ENCODE data around the gene OR4A16. TPM values are rescaled to one million over a fixed set of nuclear protein-coding genes. Genes with fewer than 3 reads are reported as not detected.

The OR4A16 gene, protein sequence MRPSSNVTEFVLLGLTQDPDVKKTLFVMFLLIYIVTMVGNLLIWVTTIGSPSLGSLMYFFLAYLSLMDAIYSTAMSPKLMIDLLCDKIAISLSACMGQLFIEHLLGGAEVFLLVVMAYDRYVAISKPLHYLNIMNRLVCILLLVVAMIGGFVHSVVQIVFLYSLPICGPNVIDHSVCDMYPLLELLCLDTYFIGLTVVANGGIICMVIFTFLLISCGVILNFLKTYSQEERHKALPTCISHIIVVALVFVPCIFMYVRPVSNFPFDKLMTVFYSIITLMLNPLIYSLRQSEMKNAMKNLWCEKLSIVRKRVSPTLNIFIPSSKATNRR
- total RNA-seq: not detected
- long read RNA-seq: 0 reads

DNA sequence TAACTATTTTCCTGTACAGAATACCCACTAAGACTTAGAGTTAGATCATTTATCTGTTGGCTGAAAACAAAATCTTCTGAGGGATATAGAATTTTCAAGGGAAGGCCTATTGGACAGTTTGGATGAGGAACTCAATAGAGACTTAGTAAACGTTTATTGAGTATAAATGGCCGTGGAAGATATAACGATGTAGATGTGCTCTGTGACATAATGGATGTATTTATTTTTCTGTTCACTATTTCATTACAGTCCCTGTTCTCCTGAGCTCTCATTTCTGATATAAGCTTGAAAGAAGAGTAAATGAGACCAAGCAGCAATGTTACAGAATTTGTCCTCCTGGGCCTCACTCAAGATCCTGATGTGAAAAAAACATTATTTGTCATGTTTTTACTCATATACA lies at the start of gene OR4A16:
OR4A16 (plus strand) TSS at position 301 of the 400 bp plus-strand sequence; CDS start at position 301, 0 bp downstream.
- ATAC-seq (no peak), DNase-seq (no peak)
- 62% methylated on average over 3 of the region's 3 CpGs for WGBS (ENCODE audit: insufficient coverage, low coverage, low lambda C conversion rate, missing lambda C conversion rate)
- H3K4me1 ChIP-seq: no peaks in the 10 kb centered on the region
- H3K27me3 ChIP-seq: no peaks in the 10 kb centered on the region
- no peak within 1 kb of the TSS for H3K27ac ChIP-seq
- H3K4me3 ChIP-seq: no peak within 1 kb of the TSS
- peaks cover 0 to 4% (median 0%) of the 10 kb centered on the region in 4 donors for H3K9me3 ChIP-seq
- intact Hi-C loops (cut with DNase I): no loop called here
- no peaks in the 10 kb centered on the region for H3K36me3 ChIP-seq
- no peak for TF ChIP-seq POLR2A (IDR thresholded peaks at IDR 0.05)
- TF ChIP-seq, protein P1, sequence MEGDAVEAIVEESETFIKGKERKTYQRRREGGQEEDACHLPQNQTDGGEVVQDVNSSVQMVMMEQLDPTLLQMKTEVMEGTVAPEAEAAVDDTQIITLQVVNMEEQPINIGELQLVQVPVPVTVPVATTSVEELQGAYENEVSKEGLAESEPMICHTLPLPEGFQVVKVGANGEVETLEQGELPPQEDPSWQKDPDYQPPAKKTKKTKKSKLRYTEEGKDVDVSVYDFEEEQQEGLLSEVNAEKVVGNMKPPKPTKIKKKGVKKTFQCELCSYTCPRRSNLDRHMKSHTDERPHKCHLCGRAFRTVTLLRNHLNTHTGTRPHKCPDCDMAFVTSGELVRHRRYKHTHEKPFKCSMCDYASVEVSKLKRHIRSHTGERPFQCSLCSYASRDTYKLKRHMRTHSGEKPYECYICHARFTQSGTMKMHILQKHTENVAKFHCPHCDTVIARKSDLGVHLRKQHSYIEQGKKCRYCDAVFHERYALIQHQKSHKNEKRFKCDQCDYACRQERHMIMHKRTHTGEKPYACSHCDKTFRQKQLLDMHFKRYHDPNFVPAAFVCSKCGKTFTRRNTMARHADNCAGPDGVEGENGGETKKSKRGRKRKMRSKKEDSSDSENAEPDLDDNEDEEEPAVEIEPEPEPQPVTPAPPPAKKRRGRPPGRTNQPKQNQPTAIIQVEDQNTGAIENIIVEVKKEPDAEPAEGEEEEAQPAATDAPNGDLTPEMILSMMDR (IDR thresholded peaks at IDR 0.05): no peak

- Histone ChIP-seq H3K27ac (no peak overlapping the region), H3K4me3 (no peak overlapping the region), H3K4me1 (no peaks in the 10 kb centered on the region), H3K9me3 (no peaks in the 10 kb centered on the region), H3K27me3 (no peaks in the 10 kb centered on the region), H3K36me3 (no peaks in the 10 kb centered on the region)
- whole genome bisulfite sequencing (ENCODE audit: insufficient coverage, low coverage, low lambda C conversion rate, missing lambda C conversion rate): 47% methylated on average over 1 of the region's 1 CpG
- no peak for ATAC-seq
- DNase-seq: no peak
- intact Hi-C loops (cut with DNase I): no loop called here
- TF ChIP-seq, protein P1 (IDR thresholded peaks at IDR 0.05): no peak
- no peak for TF ChIP-seq POLR2A (IDR thresholded peaks at IDR 0.05)
Measured at GRCh38 chr11:55324500-55324899, 18.5 kb upstream of the OR4A16 start.

- no peaks in the 10 kb centered on the region for H3K4me1 ChIP-seq
- no peak for ATAC-seq
- no peak overlapping the region for H3K4me3 ChIP-seq
- TF ChIP-seq POLR2A (IDR thresholded peaks at IDR 0.05): no peak
- TF ChIP-seq, protein P1 (IDR thresholded peaks at IDR 0.05): no peak
- H3K9me3 ChIP-seq: peaks cover 0 to 4% (median 0%) of the 10 kb centered on the region in 4 donors
- 79% methylated on average over 1 of the region's 1 CpG for WGBS (ENCODE audit: insufficient coverage, low coverage, low lambda C conversion rate, missing lambda C conversion rate)
- no peaks in the 10 kb centered on the region for H3K36me3 ChIP-seq
- no peak for DNase-seq
- no peak overlapping the region for H3K27ac ChIP-seq
- H3K27me3 ChIP-seq: no peaks in the 10 kb centered on the region
- intact Hi-C loops (cut with DNase I): no loop called here
Measured at GRCh38 chr11:55345306-55345705, 2.3 kb downstream of the OR4A16 start.

GRCh38 chr11:55349032-55349431 lies 6.0 kb downstream of the OR4A16 start:
- Histone ChIP-seq H3K27me3 (no peaks in the 10 kb centered on the region), H3K36me3 (no peaks in the 10 kb centered on the region), H3K9me3 (peaks cover 0 to 4% (median 0%) of the 10 kb centered on the region in 4 donors), H3K27ac (no peak overlapping the region), H3K4me3 (no peak overlapping the region), H3K4me1 (no peaks in the 10 kb centered on the region)
- DNase-seq (no peak), ATAC-seq (no peak)
- TF ChIP-seq, protein P1 (IDR thresholded peaks at IDR 0.05): no peak
- no peak for TF ChIP-seq POLR2A (IDR thresholded peaks at IDR 0.05)
- WGBS (ENCODE audit: insufficient coverage, low coverage, low lambda C conversion rate, missing lambda C conversion rate): 17% methylated on average over 1 of the region's 1 CpG
- intact Hi-C loops (cut with DNase I): no loop called here
